ENCODE measurements around the gene POU3F3.
A peak's percentile ranks its signal among the peaks of the same experiment; 100 is the strongest.

The POU3F3 gene

GRCh38 chr2:104857262-104858005 is 3.5 kb downstream of the POU3F3 start:
- peak; percentile 9 for DNase-seq (ENCODE audit: low read depth)
- peak overlapping the region; percentile 36 for H3K4me3 ChIP-seq (ENCODE audit: low read depth, low read length)

DNA sequence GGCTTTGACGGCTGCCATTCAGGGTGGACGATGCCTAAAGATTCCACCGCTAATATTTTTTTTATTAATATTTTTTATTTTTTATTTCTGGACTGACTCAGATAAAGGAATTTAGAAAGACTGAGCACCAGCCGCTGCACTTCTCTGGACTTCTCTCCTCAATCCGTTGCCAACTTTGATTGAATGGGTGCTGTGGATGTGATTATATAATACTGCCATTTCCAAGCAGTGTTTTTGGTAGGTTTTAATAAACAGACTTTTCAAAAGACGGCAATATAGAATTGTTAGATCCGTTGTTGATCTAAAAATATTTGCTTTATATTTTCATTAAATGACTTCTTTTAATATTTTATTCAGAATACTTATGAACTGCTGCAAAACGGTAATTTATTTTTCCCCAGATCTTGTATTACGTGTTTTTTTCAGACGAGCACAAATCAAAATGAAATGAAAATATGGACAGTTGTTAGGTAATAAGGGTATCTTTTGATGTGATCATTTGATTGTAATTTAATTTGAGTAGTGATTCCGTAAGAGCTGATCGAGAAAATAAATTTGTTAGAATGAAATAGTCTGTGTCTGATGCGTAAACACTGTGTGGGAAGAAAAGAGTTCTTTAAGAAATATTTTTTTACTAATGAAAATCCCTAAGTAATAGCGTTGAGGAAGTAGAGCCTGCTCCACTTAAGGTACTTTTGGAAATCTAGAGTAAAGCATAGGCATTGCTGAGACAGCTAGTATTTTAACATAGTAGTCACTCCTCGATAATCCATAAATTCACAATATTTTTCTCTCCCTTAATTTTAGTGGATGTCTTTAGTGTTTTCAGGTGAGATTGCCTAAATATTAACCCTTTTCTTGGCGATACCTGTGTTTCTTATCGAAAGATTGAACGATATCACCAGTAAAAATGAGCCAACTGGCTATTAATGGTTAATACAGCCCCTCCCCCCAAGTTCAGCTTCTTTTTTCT is 4.4 kb downstream of the POU3F3 start:
- no peak for DNase-seq (ENCODE audit: low read depth)
- no peak overlapping the region for H3K4me3 ChIP-seq (ENCODE audit: low read depth, low read length)
- TF ChIP-seq, protein P1, sequence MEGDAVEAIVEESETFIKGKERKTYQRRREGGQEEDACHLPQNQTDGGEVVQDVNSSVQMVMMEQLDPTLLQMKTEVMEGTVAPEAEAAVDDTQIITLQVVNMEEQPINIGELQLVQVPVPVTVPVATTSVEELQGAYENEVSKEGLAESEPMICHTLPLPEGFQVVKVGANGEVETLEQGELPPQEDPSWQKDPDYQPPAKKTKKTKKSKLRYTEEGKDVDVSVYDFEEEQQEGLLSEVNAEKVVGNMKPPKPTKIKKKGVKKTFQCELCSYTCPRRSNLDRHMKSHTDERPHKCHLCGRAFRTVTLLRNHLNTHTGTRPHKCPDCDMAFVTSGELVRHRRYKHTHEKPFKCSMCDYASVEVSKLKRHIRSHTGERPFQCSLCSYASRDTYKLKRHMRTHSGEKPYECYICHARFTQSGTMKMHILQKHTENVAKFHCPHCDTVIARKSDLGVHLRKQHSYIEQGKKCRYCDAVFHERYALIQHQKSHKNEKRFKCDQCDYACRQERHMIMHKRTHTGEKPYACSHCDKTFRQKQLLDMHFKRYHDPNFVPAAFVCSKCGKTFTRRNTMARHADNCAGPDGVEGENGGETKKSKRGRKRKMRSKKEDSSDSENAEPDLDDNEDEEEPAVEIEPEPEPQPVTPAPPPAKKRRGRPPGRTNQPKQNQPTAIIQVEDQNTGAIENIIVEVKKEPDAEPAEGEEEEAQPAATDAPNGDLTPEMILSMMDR (IDR thresholded peaks at IDR 0.05; ENCODE audit: insufficient read depth, low read depth, low read length, missing control alignments): no peak

More at GRCh38 chr2:104857262-104858005, 3.5 kb downstream of the POU3F3 start:
- TF ChIP-seq, protein P1 (IDR thresholded peaks at IDR 0.05; ENCODE audit: insufficient read depth, low read depth, low read length, missing control alignments): no peak

GRCh38 chr2:104859291-104859765 is 5.4 kb downstream of the POU3F3 start:
- no peak overlapping the region for H3K4me3 ChIP-seq (ENCODE audit: low read depth, low read length)
- TF ChIP-seq, protein P1 (IDR thresholded peaks at IDR 0.05; ENCODE audit: insufficient read depth, low read depth, low read length, missing control alignments): no peak

GRCh38 chr2:104859766-104860450 is 6.0 kb downstream of the POU3F3 start:
- DNase-seq (ENCODE audit: low read depth): no peak
- TF ChIP-seq, protein P1 (IDR thresholded peaks at IDR 0.05; ENCODE audit: insufficient read depth, low read depth, low read length, missing control alignments): no peak
- no peak overlapping the region for H3K4me3 ChIP-seq (ENCODE audit: low read depth, low read length)

More at GRCh38 chr2:104859291-104859765, 5.4 kb downstream of the POU3F3 start:
- no peak for DNase-seq (ENCODE audit: low read depth)

DNA sequence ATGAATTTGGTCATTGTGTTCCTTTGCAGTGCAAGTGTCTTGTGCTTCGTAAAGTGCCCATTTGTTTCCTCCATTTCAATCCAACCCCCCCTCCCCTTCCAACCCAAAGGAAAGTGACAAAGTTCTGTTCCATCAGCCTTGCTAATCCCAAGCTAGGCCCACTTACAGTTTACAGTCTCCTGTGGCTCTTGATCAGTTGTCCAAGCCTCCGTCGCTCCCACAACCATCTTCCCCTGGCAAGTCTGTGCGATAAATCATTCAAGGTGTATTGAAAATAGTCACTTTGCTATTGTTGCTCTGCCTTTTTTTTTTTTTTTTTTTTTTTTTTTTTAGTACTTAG is 6.5 kb downstream of the POU3F3 start:
- TF ChIP-seq, protein P1 (IDR thresholded peaks at IDR 0.05; ENCODE audit: insufficient read depth, low read depth, low read length, missing control alignments): no peak
- H3K4me3 ChIP-seq (ENCODE audit: low read depth, low read length): no peak overlapping the region
- no peak for DNase-seq (ENCODE audit: low read depth)

DNA sequence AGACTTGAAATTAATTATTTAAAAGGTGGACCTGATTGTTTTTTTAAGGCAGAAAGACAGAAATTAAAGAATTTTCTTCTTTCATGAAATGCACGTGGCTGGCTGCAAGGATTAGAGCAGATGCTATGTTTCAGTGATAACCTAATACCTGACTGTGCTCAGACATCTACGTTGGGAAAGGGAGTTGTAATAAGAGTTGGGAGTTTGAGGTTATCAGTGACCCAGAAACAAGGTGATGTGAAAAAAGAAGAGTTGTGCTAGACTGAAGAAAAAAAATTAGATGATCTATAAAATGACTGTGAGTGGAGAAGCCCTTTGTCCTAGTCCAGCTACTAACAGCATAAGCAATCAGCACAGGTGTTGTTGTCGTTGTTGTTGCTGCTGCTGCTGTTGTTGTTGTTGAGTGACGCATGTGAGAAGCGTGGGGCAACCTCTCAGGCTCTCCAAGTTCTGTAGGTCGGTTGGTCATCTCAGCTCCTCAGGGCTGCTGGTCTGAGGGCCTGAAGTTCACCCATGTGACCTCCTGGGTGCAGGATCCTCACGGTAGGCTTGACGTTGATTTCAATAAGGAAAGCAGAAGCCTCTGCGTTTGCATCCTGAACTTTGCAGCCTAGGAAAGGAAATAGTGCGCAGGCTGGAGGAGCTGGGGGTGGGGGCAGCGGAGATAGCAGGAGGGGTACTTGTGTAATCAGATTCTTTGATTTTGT is 7.6 kb downstream of the POU3F3 start:
- no peak for DNase-seq (ENCODE audit: low read depth)
- no peak overlapping the region for H3K4me3 ChIP-seq (ENCODE audit: low read depth, low read length)
- TF ChIP-seq, protein P1 (IDR thresholded peaks at IDR 0.05; ENCODE audit: insufficient read depth, low read depth, low read length, missing control alignments): no peak
